CD14-positive monocyte (primary cell): ENCODE data around the gene PSMD14. TPM values are rescaled to one million over a fixed set of nuclear protein-coding genes. Genes with fewer than 3 reads are reported as not detected.

ENCODE experiments used
- DNase-seq, 3 donors: peaks; one replicate each; pipeline ENCODE4 v3.0.0-alpha.2; 2011 to 2022
- H2AFZ ChIP-seq: 2 replicates; pipeline ENCODE4 v1.6.0; 2012; ENCODE audit warnings: mild to moderate bottlenecking, low read depth, low read length, inconsistent platforms; ENCODE audit not compliant: insufficient read depth, poor library complexity, severe bottlenecking
- H3K27ac ChIP-seq, 2 donors: 1 replicate in 1 of 2; 2 replicates in 1 of 2; pipeline ENCODE4 v1.5.1; 2012 to 2013; ENCODE audit warnings: low read length in 2 of 2, control low read depth in 1 of 2, inconsistent platforms in 1 of 2, low read depth in 1 of 2, mild to moderate bottlenecking in 1 of 2
- H3K27me3 ChIP-seq, 2 donors: one replicate each; pipeline versions ENCODE4 v1.6.0 to v1.6.1; 2011 to 2013; ENCODE audit warnings: low read length in 2 of 2; ENCODE audit not compliant: control insufficient read depth in 2 of 2, insufficient read depth in 2 of 2
- H3K36me3 ChIP-seq, 2 donors: replicated peaks in 1 of 2; 1 replicate in 1 of 2; 2 replicates in 1 of 2; pipeline versions ENCODE4 v1.5.1 to v1.6.1; 2012 to 2013; ENCODE audit warnings: low read length in 2 of 2, control low read depth in 1 of 2, inconsistent platforms in 1 of 2, mild to moderate bottlenecking in 1 of 2; ENCODE audit not compliant: insufficient read depth in 2 of 2, control insufficient read depth in 1 of 2
- H3K4me1 ChIP-seq, 2 donors: 1 replicate in 1 of 2; 2 replicates in 1 of 2; pipeline versions ENCODE4 v1.5.1 to v1.6.1; 2012 to 2013; ENCODE audit warnings: low read length in 2 of 2, control low read depth in 1 of 2, inconsistent platforms in 1 of 2, mild to moderate bottlenecking in 1 of 2, moderate library complexity in 1 of 2; ENCODE audit not compliant: insufficient read depth in 2 of 2, control insufficient read depth in 1 of 2
- H3K4me2 ChIP-seq: replicated peaks from 2 replicates; pipeline ENCODE3; 2012; ENCODE audit warnings: low read length, moderate library complexity, mild to moderate bottlenecking; ENCODE audit not compliant: poor library complexity, severe bottlenecking; ENCODE audit errors: extremely low read depth
- H3K4me3 ChIP-seq, 3 experiments: fragments of 200-600 bp in 1 of 3; sonication (generic) in 1 of 3; replicated peaks in 1 of 3; 1 replicate in 2 of 3; 2 replicates in 1 of 3; pipeline ENCODE4 v1.5.1; 2011 to 2013; ENCODE audit warnings: low read length in 3 of 3, mild to moderate bottlenecking in 3 of 3, control low read depth in 2 of 3, low read depth in 2 of 3, inconsistent platforms in 1 of 3, moderate library complexity in 1 of 3
- H3K79me2 ChIP-seq: 2 replicates; pipeline ENCODE4 v1.6.0; 2012; ENCODE audit warnings: mild to moderate bottlenecking, control low read depth, inconsistent platforms, low read length, moderate library complexity; ENCODE audit not compliant: insufficient read depth
- H3K9ac ChIP-seq: 2 replicates; pipeline ENCODE4 v1.6.0; 2017; ENCODE audit warnings: low read length, mild to moderate bottlenecking; ENCODE audit not compliant: insufficient read depth, poor library complexity, severe bottlenecking
- H3K9me3 ChIP-seq, 2 donors: replicated peaks in 1 of 2; 1 replicate in 1 of 2; 2 replicates in 1 of 2; pipeline versions ENCODE4 v1.5.1 to v1.6.1; 2012 to 2013; ENCODE audit warnings: low read length in 2 of 2, control low read depth in 1 of 2; ENCODE audit not compliant: control insufficient read depth in 1 of 2, insufficient read depth in 1 of 2
- H4K20me1 ChIP-seq: 2 replicates; pipeline ENCODE4 v1.6.0; 2012; ENCODE audit warnings: mild to moderate bottlenecking, low read length, control low read depth, moderate library complexity; ENCODE audit not compliant: insufficient read depth
- H3K27ac Mint-ChIP-seq, 7 donors: one replicate each; pipeline ENCODE4 v1.8.0; 2020; ENCODE audit warnings: mild to moderate bottlenecking in 7 of 7, mixed read lengths in 7 of 7, moderate library complexity in 6 of 7, inconsistent platforms in 2 of 7
- H3K27me3 Mint-ChIP-seq, 3 donors: one replicate each; pipeline ENCODE4 v1.8.0; 2021 to 2022; ENCODE audit warnings: low read depth in 3 of 3, mild to moderate bottlenecking in 3 of 3, mixed read lengths in 3 of 3, moderate library complexity in 3 of 3, inconsistent platforms in 1 of 3
- H3K36me3 Mint-ChIP-seq, 2 donors: one replicate each; pipeline ENCODE4 v1.8.0; 2020; ENCODE audit warnings: mixed read lengths in 2 of 2, inconsistent platforms in 1 of 2, mild to moderate bottlenecking in 1 of 2
- H3K4me1 Mint-ChIP-seq: one replicate; pipeline ENCODE4 v1.8.0; 2020; ENCODE audit warnings: mild to moderate bottlenecking, mixed read lengths
- H3K4me3 Mint-ChIP-seq, 2 donors: one replicate each; pipeline ENCODE4 v1.8.0; 2020; ENCODE audit warnings: mild to moderate bottlenecking in 2 of 2, mixed read lengths in 2 of 2, moderate library complexity in 1 of 2
- H3K9me3 Mint-ChIP-seq, 7 donors: one replicate each; pipeline ENCODE4 v1.8.0; 2020 to 2022; ENCODE audit warnings: mixed read lengths in 7 of 7, mild to moderate bottlenecking in 6 of 7, moderate library complexity in 6 of 7, inconsistent platforms in 2 of 7
- WGBS: methylation state at CpG from one replicate; pipeline ENCODE4 v1.1.5; 2013; ENCODE audit warnings: missing lambda C conversion rate; ENCODE audit not compliant: insufficient coverage; 5-methylcytosine and 5-hydroxymethylcytosine counted together
- intact Hi-C, 2 donors: fragments of 100-400 bp; cut with micrococcal nuclease; formaldehyde crosslinking; loops; one replicate each; pipeline versions ENCODE4 v1.15.0 to v1.15.1; 2023
- polyA plus RNA-seq, 3 donors: library from polyadenylated mRNA; depleted of rRNA in 1 of 3; unstranded in 2 of 3; stranded (reverse) in 1 of 3; fragments of 300-500 nt in 2 of 3; fragments of >200 nt in 1 of 3; fragmentation: Illumina TruSeq in 2 of 3; gene quantifications; 1 replicate in 2 of 3; 2 replicates in 1 of 3; pipeline ENCODE4 v1.2.3, GENCODE V29; 2012 to 2021
- TF ChIP-seq, protein P1 (sequence below): fragments of 200-600 bp; IDR thresholded peaks from one replicate; pipeline ENCODE4 v1.8.0; 2022; ENCODE audit warnings: antibody characterized with exemption, mild to moderate bottlenecking

Gene PSMD14
- polyA plus RNA-seq, 3 donors = 8.7 to 37.8 (median 29.3) TPM

- Histone ChIP-seq H3K9ac (no peak overlapping the region), H3K9me3 (peaks cover 0 to 50% of the 10 kb centered on the region in 2 donors), H3K27ac (no peak overlapping the region), H3K79me2 (no peaks in the 10 kb centered on the region), H3K4me3 (no peak overlapping the region), H3K4me2 (no peak overlapping the region), H4K20me1 (no peaks in the 10 kb centered on the region), H2AFZ (no peak overlapping the region), H3K36me3 (no peaks in the 10 kb centered on the region), H3K4me1 (peaks cover 15 to 25% of the 10 kb centered on the region in 2 donors), H3K27me3 (peaks cover 96% of the 10 kb centered on the region in 2 donors)
- peaks cover 0 to 22% (median 14%) of the 10 kb centered on the region in 7 donors for H3K9me3 Mint-ChIP-seq
- intact Hi-C loops = no loop called here
- peaks cover 84 to 94% (median 86%) of the 10 kb centered on the region in 3 donors for H3K27me3 Mint-ChIP-seq
- TF ChIP-seq, protein P1, sequence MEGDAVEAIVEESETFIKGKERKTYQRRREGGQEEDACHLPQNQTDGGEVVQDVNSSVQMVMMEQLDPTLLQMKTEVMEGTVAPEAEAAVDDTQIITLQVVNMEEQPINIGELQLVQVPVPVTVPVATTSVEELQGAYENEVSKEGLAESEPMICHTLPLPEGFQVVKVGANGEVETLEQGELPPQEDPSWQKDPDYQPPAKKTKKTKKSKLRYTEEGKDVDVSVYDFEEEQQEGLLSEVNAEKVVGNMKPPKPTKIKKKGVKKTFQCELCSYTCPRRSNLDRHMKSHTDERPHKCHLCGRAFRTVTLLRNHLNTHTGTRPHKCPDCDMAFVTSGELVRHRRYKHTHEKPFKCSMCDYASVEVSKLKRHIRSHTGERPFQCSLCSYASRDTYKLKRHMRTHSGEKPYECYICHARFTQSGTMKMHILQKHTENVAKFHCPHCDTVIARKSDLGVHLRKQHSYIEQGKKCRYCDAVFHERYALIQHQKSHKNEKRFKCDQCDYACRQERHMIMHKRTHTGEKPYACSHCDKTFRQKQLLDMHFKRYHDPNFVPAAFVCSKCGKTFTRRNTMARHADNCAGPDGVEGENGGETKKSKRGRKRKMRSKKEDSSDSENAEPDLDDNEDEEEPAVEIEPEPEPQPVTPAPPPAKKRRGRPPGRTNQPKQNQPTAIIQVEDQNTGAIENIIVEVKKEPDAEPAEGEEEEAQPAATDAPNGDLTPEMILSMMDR = no peak
- H3K27ac Mint-ChIP-seq = no peak overlapping the region
- peaks cover 30% of the 10 kb centered on the region for H3K4me1 Mint-ChIP-seq
- peaks cover 9 to 12% of the 10 kb centered on the region in 2 donors for H3K36me3 Mint-ChIP-seq
- WGBS = 35% methylated on average over 5 of the region's 17 CpGs
- H3K4me3 Mint-ChIP-seq = peak overlapping the region in 1 of 2 donors; percentile 89
- no peak for DNase-seq
Measured at GRCh38 chr2:161425728-161426454, 117.7 kb downstream of the PSMD14 start.

DNA sequence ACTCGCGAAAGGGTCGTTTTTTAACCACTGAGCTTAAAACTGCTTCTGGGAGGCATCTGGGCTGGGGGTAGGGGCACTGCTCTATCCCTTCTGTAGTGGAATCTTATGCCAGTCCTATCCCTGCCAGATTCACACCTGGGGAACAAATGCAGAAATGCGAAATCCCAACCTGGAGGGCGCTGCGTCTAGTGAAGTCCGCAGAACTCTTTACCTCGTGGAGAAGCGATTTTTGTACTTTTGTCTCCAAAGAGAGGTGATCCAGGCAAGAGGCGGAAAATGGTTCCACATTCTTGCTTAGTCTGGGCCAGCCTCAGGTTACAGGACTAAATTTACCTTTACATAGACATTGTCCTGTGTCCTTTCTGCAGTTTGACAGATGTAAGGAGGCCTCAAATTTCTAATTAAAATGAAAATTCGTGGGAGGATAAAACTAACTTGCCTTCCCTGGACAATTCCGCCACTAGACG lies 118.3 kb downstream of the PSMD14 start:
- no peak overlapping the region for H3K9ac ChIP-seq
- H3K4me1 ChIP-seq = peaks cover 15 to 25% of the 10 kb centered on the region in 2 donors
- intact Hi-C loops = no loop called here
- DNase-seq = no peak
- no peaks in the 10 kb centered on the region for H4K20me1 ChIP-seq
- Mint-ChIP-seq H3K9me3 (peaks cover 0 to 22% (median 14%) of the 10 kb centered on the region in 7 donors), H3K4me1 (peaks cover 30% of the 10 kb centered on the region), H3K27ac (no peak overlapping the region), H3K4me3 (peak overlapping the region in 1 of 2 donors; percentile 89), H3K36me3 (peaks cover 9 to 12% of the 10 kb centered on the region in 2 donors), H3K27me3 (peaks cover 81 to 92% (median 83%) of the 10 kb centered on the region in 3 donors)
- H3K27me3 ChIP-seq = peaks cover 96% of the 10 kb centered on the region in 2 donors
- peak overlapping the region in 1 of 3 experiments; percentile 32 for H3K4me3 ChIP-seq
- WGBS = 22% methylated on average over 7 of the region's 13 CpGs
- peaks cover 0 to 46% of the 10 kb centered on the region in 2 donors for H3K9me3 ChIP-seq
- H3K79me2 ChIP-seq = no peaks in the 10 kb centered on the region
- no peak overlapping the region for H2AFZ ChIP-seq
- no peak overlapping the region for H3K27ac ChIP-seq
- no peaks in the 10 kb centered on the region for H3K36me3 ChIP-seq
- peak overlapping the region; percentile 60 for H3K4me2 ChIP-seq
- TF ChIP-seq, protein P1 = no peak
